K562 (cell line): ENCODE measurements around the gene AKT1. TPM values are rescaled to one million over a fixed set of nuclear protein-coding genes. Genes with fewer than 3 reads are reported as not detected.

Experiments used
- ATAC-seq: fragments of 200-7000 bp; cut with Tn5 transposase; 3 replicates; pipeline ENCODE4 v1.9.1; 2020; ENCODE audit warnings: moderate library complexity
- BruUV-seq: library from RNA; stranded (reverse); fragments of 400-500 nt; replicated peaks from 2 replicates; lab custom pipeline; 2021; lab: Mats Ljungman, UMichigan
- CTCF ChIA-PET: fragments of 300-600 bp; formaldehyde crosslinking; extraction: SDS; loops from one replicate; lab custom pipeline; 2021; ENCODE audit warnings: low intra/inter-chr PET ratio; lab: Yijun Ruan, JAX
- POLR2A ChIA-PET: fragments of 300-600, 350-650 bp; sonication (Branson Sonifier 250); formaldehyde crosslinking; extraction: SDS; loops from one replicate; lab custom pipeline; 2021; ENCODE audit warnings: antibody characterized with exemption, inconsistent platforms; lab: Yijun Ruan, JAX
- DNase-seq, 4 experiments: peaks; one replicate each; pipeline versions ENCODE4 v3.0.0 to v3.0.0-alpha.2; 2011 to 2018; ENCODE audit warnings: low spot score in 3 of 4, mixed read lengths in 3 of 4; ENCODE audit errors: extremely low read depth in 1 of 4
- FAIRE-seq: peaks from 2 replicates; lab custom pipeline; 2011; peaks lifted over from hg19 to GRCh38; lab: Jason Lieb, UNC
- H2AFZ ChIP-seq: 2 replicates; pipeline ENCODE4 v1.6.0; 2011; ENCODE audit warnings: low read depth, low read length, control low read depth, inconsistent platforms
- H3K27ac ChIP-seq: fragments of 200-600 bp; 3 replicates; pipeline ENCODE4 v1.8.0; 2011; ENCODE audit warnings: low read depth, mild to moderate bottlenecking, control low read depth, inconsistent platforms, low read length, moderate library complexity, mixed read lengths; ENCODE audit errors: extremely low read depth
- H3K27me3 ChIP-seq, 2 experiments: fragments of 300-600 bp in 1 of 2; 2 replicates in 1 of 2; 3 replicates in 1 of 2; pipeline versions ENCODE4 v1.6.0 to v1.8.0; 2011; ENCODE audit warnings: inconsistent platforms in 2 of 2, low read length in 2 of 2, mild to moderate bottlenecking in 1 of 2, mixed read lengths in 1 of 2, moderate library complexity in 1 of 2; ENCODE audit not compliant: control insufficient read depth in 2 of 2, insufficient read depth in 2 of 2
- H3K36me3 ChIP-seq: fragments of 300-600 bp; 3 replicates; pipeline ENCODE4 v1.8.0; 2011; ENCODE audit warnings: mild to moderate bottlenecking, low read length, inconsistent platforms; ENCODE audit not compliant: control insufficient read depth, insufficient read depth
- H3K4me1 ChIP-seq, 2 experiments: fragments of 200-600 bp in 1 of 2; replicated peaks in 1 of 2; 2 replicates in 1 of 2; 3 replicates in 1 of 2; pipeline versions ENCODE4 v1.5.1 to v1.8.0; 2011; ENCODE audit warnings: inconsistent platforms in 2 of 2, low read length in 2 of 2, mild to moderate bottlenecking in 1 of 2, mixed read lengths in 1 of 2, moderate library complexity in 1 of 2; ENCODE audit not compliant: control insufficient read depth in 2 of 2, insufficient read depth in 2 of 2
- H3K4me2 ChIP-seq: 2 replicates; pipeline ENCODE4 v1.6.1; 2011; ENCODE audit warnings: low read length, control low read depth, inconsistent platforms, mixed read lengths; ENCODE audit not compliant: insufficient read depth
- H3K4me3 ChIP-seq: fragments of 200-600 bp; sonication (generic), shearing (Covaris generic); 2 replicates; pipeline ENCODE4 v1.5.1; 2016; ENCODE audit warnings: control low read depth, inconsistent platforms
- H3K79me2 ChIP-seq: fragments of 200-600 bp; 3 replicates; pipeline ENCODE4 v1.8.0; 2011; ENCODE audit warnings: low read length, inconsistent platforms; ENCODE audit not compliant: control insufficient read depth, insufficient read depth
- H3K9ac ChIP-seq, 2 experiments: 2 replicates each; pipeline versions ENCODE4 v1.6.0 to v1.6.1; 2011; ENCODE audit warnings: low read depth in 2 of 2, low read length in 2 of 2, control low read depth in 1 of 2, inconsistent platforms in 1 of 2, mild to moderate bottlenecking in 1 of 2, mixed read lengths in 1 of 2; ENCODE audit not compliant: insufficient read depth in 1 of 2
- H3K9me1 ChIP-seq: one replicate; pipeline ENCODE4 v1.6.0; 2011; ENCODE audit warnings: inconsistent platforms, mild to moderate bottlenecking, low read length, moderate library complexity; ENCODE audit not compliant: control insufficient read depth, insufficient read depth
- H3K9me3 ChIP-seq: replicated peaks from 2 replicates; pipeline ENCODE4 v1.5.1; 2011; ENCODE audit warnings: low read depth, low read length, inconsistent platforms; ENCODE audit not compliant: control insufficient read depth, insufficient read depth
- H4K20me1 ChIP-seq: replicated peaks from 2 replicates; pipeline ENCODE4 v1.6.1; 2011; ENCODE audit warnings: low read length, inconsistent platforms, mixed read lengths; ENCODE audit not compliant: control insufficient read depth, insufficient read depth
- ARNT ChIP-seq, 2 experiments: fragments of 450-650 bp; IDR thresholded peaks; 2 replicates each; pipeline ENCODE4 v1.6.1; 2016; ENCODE audit warnings: mild to moderate bottlenecking in 1 of 2
- CTBP1 ChIP-seq: fragments of 450-650 bp; IDR thresholded peaks from 2 replicates; pipeline ENCODE4 v1.6.1; 2016; ENCODE audit warnings: borderline replicate concordance
- ESRRB ChIP-seq: fragments of 250-450 bp; sonication (Bioruptor Pico); IDR thresholded peaks from 2 replicates; pipeline ENCODE4 v1.5.0; 2020; ENCODE audit warnings: mild to moderate bottlenecking, moderate library complexity, borderline replicate concordance
- FOXP4 ChIP-seq: sonication (generic); formaldehyde crosslinking; IDR thresholded peaks from 2 replicates; pipeline ENCODE4 v1.8.0; 2022; ENCODE audit warnings: mild to moderate bottlenecking, missing genetic modification reagents, borderline replicate concordance
- HDAC2 ChIP-seq: fragments of 450-650 bp; IDR thresholded peaks from 2 replicates; pipeline ENCODE4 v1.6.1; 2016; ENCODE audit warnings: mild to moderate bottlenecking
- HMGN3 ChIP-seq: IDR thresholded peaks from 2 replicates; pipeline ENCODE4 v1.6.1; 2011; ENCODE audit warnings: borderline replicate concordance, low read depth, mild to moderate bottlenecking, mixed read lengths, low read length; ENCODE audit not compliant: insufficient read length; ENCODE audit errors: extremely low read depth
- MYNN ChIP-seq, 2 experiments: sonication (generic); formaldehyde crosslinking in 1 of 2; IDR thresholded peaks; 2 replicates each; pipeline versions ENCODE4 v1.5.0 to v1.6.1; 2016 to 2020; ENCODE audit warnings: antibody characterized with exemption in 1 of 2, missing genetic modification reagents in 1 of 2
- NR2C2 ChIP-seq, 2 experiments: fragments of 200-800 bp in 1 of 2; sonication (Bioruptor generic) in 1 of 2; sonication (generic) in 1 of 2; formaldehyde crosslinking in 1 of 2; IDR thresholded peaks; 2 replicates each; pipeline versions ENCODE4 v1.6.1 to v1.8.0; 2016 to 2022; ENCODE audit warnings: mild to moderate bottlenecking in 1 of 2, missing compliant biosample characterization in 1 of 2, missing genetic modification characterization in 1 of 2, missing genetic modification reagents in 1 of 2
- NUFIP1 ChIP-seq: fragments of 450-650 bp; IDR thresholded peaks from 2 replicates; pipeline ENCODE4 v1.6.1; 2018; ENCODE audit not compliant: partially characterized antibody
- POLR2G ChIP-seq: fragments of 200-400 bp; formaldehyde crosslinking; IDR thresholded peaks from 2 replicates; pipeline ENCODE4 v1.6.1; 2017; ENCODE audit warnings: low read depth, mild to moderate bottlenecking, antibody characterized with exemption, low read length, moderate library complexity
- PTRF ChIP-seq: fragments of 450-650 bp; IDR thresholded peaks from 2 replicates; pipeline ENCODE4 v1.6.1; 2016; ENCODE audit warnings: mild to moderate bottlenecking, missing genetic modification characterization, missing compliant biosample characterization
- RNF2 ChIP-seq: sonication (generic); IDR thresholded peaks from 2 replicates; pipeline ENCODE4 v1.6.1; 2016
- ZNF584 ChIP-seq: fragments of 200-800 bp; sonication (Bioruptor generic); IDR thresholded peaks from 2 replicates; pipeline ENCODE4 v1.6.1; 2016; ENCODE audit warnings: low read depth, mild to moderate bottlenecking, missing genetic modification characterization, missing compliant biosample characterization
- ZNF780A ChIP-seq: fragments of 250-450 bp; sonication (Bioruptor Pico); IDR thresholded peaks from 2 replicates; pipeline ENCODE4 v1.5.0; 2021; ENCODE audit warnings: mild to moderate bottlenecking
- WGBS: fragments of 100-300 bp; shearing (Covaris generic); methylation state at CpG from one replicate; pipeline ENCODE4 v1.1.6; 2016; ENCODE audit warnings: low coverage, mixed read lengths; ENCODE audit not compliant: insufficient coverage; ENCODE audit errors: missing lambda C conversion rate; 5-methylcytosine and 5-hydroxymethylcytosine counted together
- in situ Hi-C: fragments of 300-500 bp; cut with MboI; formaldehyde crosslinking; loops from 4 replicates; pipeline ENCODE4 v1.15.0; 2018; ENCODE audit warnings: inconsistent platforms, mixed read lengths
- intact Hi-C: fragments of 100-400 bp; cut with micrococcal nuclease; formaldehyde crosslinking; loops from 2 replicates; pipeline ENCODE4 v1.14.2; 2022
- polyA plus RNA-seq, 8 experiments: library from polyadenylated mRNA; depleted of rRNA in 4 of 8; stranded (reverse) in 5 of 8; unstranded in 3 of 8; fragments of >200 nt; fragmentation: Nextera tagmentation in 2 of 8; fragmentation: Illumina TruSeq in 1 of 8; extraction: Ambion mirVana in 2 of 8; extraction: Trizol in 1 of 8; gene quantifications; 2 replicates each; pipeline versions ENCODE4 v1.2.1 to v1.2.3, GENCODE V29; 2011 to 2014; ENCODE audit warnings: inconsistent platforms in 1 of 8, missing spikeins in 1 of 8
- total RNA-seq, 7 experiments: library from RNA; depleted of rRNA in 6 of 7; stranded (reverse); fragments of >200 nt in 6 of 7; fragmentation: Illumina TruSeq in 2 of 7; extraction: Trizol in 2 of 7; gene quantifications; 2 replicates each; pipeline versions ENCODE4 v1.2.1 to v1.2.3, GENCODE V29; 2011 to 2021; ENCODE audit warnings: low replicate concordance in 1 of 7
- TF ChIP-seq, protein P1 (sequence below): fragments of 450-650 bp; formaldehyde crosslinking; IDR thresholded peaks from 2 replicates; pipeline ENCODE4 v1.4.0; 2022; ENCODE audit warnings: missing genetic modification characterization

AKT1 gene
- total and polyA plus RNA-seq, 9 of the 15 experiments (the other 6 are each of a cell fraction or from before 2014, with no cell fraction given): 0.49 to 132 (median 75.1) TPM

DNA sequence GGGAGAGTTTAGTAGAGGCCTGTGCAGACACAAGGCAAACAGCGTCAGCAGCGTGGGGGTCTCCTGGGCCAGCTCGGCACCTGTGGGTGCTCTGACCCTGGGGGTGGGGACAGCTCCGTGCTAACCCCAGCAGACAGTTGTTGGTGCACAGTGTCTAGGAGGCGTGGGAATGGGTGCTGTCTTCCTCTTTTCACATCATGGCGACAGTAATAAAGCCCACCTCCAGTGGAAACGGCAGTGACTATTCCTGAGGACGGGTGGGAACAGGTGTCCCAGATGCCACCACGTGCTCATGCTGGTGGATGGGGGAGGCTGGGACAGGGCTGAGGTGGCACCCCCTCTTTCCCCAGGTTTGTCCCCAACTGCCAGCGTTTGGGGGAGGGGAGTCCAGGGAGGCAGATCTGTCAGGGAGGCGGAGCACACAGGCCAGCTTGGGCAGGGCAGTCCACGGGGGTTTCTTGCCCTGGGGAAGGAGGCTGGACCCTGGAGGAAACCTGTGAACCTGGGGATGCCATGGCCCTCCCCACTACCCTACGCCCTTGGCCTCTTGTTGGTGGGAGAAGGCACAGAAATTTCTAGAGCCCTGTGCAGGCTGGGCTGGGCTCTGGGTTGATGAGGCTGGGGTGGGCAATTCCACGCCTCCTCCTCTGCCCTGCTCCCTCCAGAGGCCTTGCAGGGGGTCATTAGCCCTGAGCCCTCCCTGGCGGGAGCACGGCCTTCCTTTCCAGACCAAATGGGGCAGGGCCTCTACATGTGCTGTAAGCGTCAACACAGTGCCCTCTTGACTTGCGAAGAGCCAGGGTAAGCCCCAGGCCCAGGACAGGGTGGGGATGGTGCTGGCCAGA is 9.2 kb upstream of the AKT1 start:
- Histone ChIP-seq H3K27ac (peak overlapping the region; percentile 73), H4K20me1 (no peaks in the 10 kb centered on the region), H3K9me3 (no peaks in the 10 kb centered on the region), H3K9ac (peak overlapping the region; percentile 35 to 85; a peak in 3 of 4 replicates), H3K9me1 (no peaks in the 10 kb centered on the region), H3K79me2 (peaks cover 28% of the 10 kb centered on the region), H3K4me1 (peaks cover 36 to 69% of the 10 kb centered on the region in 2 experiments), H3K4me2 (peak overlapping the region; percentile 63), H3K4me3 (no peak overlapping the region), H3K36me3 (peaks cover 6% of the 10 kb centered on the region; the same call in 1 of the 3 replicates), H2AFZ (peak overlapping the region; percentile 58; the same call in 1 of the 2 replicates), H3K27me3 (no peaks in the 10 kb centered on the region)
- ChIA-PET CTCF (no interaction called here), POLR2A (interaction anchor here (0.5 to 1.0 kb wide), 3 partner anchors 9 to 782 kb away, joined by 3 read pairs; no protein-coding TSS in a partner anchor)
- FAIRE-seq: no peak
- peak; percentile 2; the same call in 2 of the 3 replicates for ATAC-seq
- DNase-seq: no peak
- in situ Hi-C loops: no loop called here
- intact Hi-C loops: no loop called here
- 16% methylated on average over 9 of the region's 18 CpGs for WGBS
- BruUV-seq: no TSS peak
- TF ChIP-seq ZNF584 (CRISPR knock-in tag) (no peak), ESRRB (CRISPR knock-in tag) (no peak), HDAC2 (no peak), ARNT (IDR thresholded peaks at IDR 0.05) (no peak), PTRF (no peak), CTBP1 (no peak), NR2C2 (CRISPR knock-in tag; IDR thresholded peaks at IDR 0.05) (no peak), NR2C2 (tag; IDR thresholded peaks at IDR 0.05) (no peak), ZNF780A (CRISPR knock-in tag) (no peak), MYNN (IDR thresholded peaks at IDR 0.05) (no peak), MYNN (CRISPR knock-in tag; IDR thresholded peaks at IDR 0.05) (no peak), RNF2 (no peak), FOXP4 (CRISPR knock-in tag) (no peak), NUFIP1 (no peak), POLR2G (peak; percentile 54), HMGN3 (no peak)
- TF ChIP-seq, protein P1, sequence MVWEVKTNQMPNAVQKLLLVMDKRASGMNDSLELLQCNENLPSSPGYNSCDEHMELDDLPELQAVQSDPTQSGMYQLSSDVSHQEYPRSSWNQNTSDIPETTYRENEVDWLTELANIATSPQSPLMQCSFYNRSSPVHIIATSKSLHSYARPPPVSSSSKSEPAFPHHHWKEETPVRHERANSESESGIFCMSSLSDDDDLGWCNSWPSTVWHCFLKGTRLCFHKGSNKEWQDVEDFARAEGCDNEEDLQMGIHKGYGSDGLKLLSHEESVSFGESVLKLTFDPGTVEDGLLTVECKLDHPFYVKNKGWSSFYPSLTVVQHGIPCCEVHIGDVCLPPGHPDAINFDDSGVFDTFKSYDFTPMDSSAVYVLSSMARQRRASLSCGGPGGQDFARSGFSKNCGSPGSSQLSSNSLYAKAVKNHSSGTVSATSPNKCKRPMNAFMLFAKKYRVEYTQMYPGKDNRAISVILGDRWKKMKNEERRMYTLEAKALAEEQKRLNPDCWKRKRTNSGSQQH (CRISPR knock-in tag): no peak
